GM18868 (cell line): ENCODE data around the gene ZNF33A.
"Not testable (repeated sequence)": the region's sequence is repeated elsewhere in the genome, so short reads cannot be mapped to it uniquely, and the experiment has no call there.

Experiments
- ATAC-seq: cut with Tn5 transposase; IDR thresholded peaks from one replicate; pipeline ENCODE4 v1.9.1; 2021; ENCODE audit warnings: mild to moderate bottlenecking, moderate library complexity; ENCODE audit not compliant: unreplicated experiment

ZNF33A gene

DNA sequence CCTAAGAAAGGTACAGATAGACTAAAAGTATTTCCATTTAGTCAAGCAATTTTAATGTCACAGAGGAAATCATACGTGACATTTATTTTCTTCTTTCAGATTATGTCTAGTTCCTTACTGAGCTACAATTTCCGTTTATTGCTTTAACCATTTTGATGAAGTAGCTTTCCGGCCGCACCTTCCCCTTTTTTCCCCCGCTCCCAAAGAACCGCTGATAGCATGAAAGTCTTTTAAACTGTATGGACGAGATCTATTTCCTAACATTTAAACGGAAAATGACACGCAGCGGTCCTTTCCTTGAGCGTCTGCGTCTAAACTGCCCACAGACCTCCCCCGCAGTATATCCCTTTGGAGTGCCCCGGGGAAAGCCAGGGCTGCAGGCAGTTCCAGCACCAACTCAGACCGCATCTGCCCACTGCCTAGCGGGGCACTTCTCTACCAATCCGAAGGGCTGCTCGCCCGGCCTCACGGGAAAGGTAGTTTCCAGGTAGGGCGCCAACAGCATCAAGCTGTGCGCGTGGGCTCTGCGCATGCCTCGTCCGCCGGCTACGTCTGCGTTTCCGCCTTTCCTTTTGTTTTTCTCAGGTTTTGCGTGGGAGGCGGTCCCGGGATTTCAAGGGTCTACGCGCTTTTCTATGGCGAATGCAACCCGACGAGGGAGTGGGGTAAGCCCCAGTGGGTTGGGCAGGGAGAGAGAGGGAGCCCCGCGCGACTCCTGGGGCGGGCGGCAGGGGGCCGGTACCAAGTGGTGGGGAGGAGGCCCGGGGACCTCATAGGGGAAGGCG lies at the start of gene ZNF33A:
ZNF33A (plus strand) TSS at position 557 of the 785 bp plus-strand sequence. CDS start 1,667 bp downstream, outside the sequence.
- peak; percentile 87 for ATAC-seq

DNA sequence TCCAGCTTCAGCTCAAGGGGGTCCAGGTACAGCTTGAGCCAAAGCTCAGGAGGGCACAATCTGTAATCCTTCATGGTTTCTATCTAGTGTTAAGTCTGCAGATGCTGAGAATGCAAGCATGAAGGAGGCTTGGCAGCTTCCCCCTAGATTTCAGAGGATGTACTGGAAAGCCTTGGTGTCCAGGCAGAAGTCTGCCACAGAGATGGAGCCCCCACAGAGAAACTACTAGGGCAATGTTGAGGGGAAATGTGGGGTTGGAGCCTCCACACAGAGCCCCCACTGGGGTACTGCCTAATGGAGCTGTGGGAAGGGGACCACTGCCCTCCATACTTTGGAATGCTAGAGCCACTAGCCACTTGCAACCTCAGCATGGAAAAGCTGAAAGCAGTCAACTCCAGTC lies 45.5 kb upstream of the ZNF33A start:
- ATAC-seq = no peak

DNA sequence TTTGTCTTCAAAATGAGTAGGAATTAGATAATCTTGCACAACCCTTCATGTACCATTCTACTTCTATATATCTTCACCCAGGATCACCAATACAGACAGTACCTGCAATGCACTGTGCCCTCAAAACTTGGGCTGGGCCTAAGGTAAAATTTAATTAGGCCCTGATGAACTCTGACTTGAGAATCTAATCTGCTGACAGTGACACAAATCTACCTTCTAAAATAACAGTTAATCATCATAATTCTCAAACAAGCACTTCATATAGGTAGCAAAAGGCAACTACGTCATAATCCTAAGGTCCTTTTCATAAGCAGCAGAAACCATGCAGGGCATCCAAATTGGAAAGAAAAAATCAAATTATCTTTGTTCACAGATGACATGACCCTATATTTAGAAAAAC lies 38.1 kb upstream of the ZNF33A start:
- no peak for ATAC-seq

DNA sequence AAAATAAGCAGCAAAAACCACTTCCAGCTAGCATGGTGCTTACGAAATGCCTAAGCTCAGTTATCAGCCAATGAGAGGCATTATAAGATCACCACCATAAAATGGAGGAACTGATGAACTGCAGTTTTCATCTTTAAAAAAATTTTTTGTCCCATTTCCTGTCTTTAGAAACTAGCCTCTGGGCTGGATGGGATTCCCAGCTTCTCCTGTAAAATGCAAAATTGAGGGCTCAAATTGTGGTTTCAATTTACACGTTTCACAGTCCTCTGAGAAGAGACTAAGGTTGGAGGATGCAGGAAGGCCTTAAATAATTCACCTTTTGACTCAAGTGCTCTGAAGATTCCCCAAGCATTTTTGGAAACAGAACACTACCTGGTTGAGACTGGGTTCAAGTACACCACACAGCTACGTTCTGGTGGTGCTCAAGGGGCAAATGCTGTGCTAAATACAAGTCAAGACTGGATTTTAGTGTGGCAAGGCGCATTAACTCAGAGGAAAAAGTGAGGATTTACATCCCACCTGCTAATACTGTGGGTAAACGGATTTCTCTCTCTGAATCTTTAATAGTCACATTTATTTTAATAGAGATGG lies 35.0 kb upstream of the ZNF33A start:
- ATAC-seq = no peak

DNA sequence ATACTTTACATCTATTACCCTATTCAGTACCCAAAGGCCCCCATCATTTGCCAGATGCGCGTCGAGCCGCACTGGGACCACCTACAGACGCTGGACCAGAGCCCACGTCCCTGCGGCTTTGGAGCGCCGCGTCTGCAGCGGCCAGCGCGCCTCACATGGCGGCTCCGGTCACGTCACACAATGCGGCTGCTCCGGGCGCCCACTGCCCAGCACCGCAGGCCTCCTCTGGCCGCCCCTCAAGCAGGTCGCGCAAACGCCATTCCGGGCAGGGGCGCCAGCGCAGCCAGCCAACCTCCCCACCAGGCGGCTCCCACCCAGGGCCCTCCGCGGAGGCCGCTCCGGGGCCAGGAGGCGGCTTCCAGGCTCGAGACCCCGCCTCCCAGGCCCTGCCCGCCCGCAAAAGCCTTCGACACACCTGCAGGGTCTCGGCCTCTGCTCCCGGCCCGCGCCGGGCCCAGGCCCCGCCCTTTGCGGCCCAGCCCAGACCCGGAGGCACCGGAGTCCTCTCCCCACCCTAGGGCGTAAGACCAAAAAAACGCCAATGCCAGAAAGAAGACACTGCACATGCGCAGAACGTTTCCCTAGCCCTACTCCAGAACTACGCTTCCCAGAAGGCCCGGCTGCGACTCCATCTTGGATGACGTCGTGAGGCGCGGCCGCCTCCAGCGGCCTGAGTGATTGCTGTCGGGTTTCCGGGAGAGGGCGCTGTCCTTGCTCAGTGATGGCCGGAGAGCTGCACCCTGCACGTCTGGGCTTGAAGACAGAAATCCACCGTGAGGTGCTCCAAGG lies 34.2 kb upstream of the ZNF33A start, which contains the start of gene ZNF25:
ZNF25 (minus strand) TSS at position 557 of the 789 bp plus-strand sequence. CDS start 4,925 bp downstream, outside the sequence.
- ATAC-seq = peak; percentile 91

DNA sequence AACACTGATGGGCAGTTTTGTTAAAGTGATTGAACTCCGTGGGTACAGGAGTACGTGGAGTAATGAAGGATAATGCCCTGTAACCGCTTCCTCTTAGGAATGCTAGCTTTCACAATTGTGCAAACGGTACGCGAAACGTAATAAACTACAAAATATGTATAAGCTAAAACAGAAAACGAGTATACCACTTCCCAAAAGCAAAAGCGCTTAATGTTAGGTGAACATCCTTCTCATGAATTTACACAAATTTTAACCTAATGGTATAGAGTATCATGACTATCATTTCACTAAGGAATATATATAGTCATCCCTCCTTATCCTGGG lies 33.6 kb upstream of the ZNF33A start:
- ATAC-seq = no peak

DNA sequence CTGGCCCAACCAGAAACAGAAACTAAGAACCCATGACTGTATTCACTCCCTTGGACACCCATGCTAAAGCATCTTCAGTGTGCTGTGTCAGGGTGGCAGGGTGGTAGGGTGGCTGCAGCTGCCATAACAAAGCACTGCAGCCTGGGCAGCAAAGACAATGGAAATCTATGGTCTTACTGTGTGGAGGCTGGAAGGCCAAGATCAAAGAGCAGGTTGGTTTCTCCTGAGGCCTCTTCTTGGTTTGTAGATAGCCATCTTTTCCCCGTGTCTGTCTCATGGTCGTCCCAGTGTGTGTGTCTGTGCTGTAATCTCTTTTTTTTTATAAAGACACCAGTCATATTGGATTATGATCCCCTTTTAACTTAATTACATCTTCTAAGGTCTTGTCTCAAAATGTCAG lies 18.8 kb upstream of the ZNF33A start:
- ATAC-seq = no peak

DNA sequence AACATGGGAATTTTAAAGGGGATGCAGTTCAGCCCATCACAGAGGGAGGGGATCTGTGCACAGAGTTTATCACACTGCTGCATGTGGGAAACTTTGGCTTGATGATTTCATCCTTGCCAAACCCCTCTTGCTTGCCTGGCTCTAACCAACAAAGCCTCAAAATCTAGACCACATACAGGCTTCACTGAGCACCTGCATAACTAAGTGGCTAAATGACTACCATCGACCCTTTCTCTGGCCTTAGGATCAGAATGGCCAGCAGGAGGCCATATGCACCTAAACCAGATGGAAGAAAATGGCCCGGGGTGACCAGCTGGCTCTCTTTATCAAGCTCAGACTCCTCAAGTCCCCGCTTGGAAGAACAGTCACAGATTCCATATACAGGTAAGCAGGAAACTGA lies 18.4 kb upstream of the ZNF33A start:
- ATAC-seq = no peak

DNA sequence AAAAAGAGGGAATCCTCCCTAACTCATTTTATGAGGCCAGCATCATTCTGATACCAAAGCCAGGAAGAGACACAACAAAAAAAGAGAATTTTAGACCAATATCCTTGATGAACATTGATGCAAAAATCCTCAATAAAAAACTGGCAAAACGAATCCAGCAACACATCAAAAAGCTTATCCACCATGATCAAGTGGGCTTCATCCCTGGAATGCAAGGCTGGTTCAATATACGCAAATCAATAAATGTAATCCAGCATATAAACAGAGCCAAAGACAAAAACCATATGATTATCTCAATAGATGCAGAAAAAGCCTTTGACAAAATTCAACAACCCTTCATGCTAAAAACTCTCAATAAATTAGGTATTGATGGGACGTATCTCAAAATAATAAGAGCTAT lies 11.6 kb upstream of the ZNF33A start:
- ATAC-seq = not testable (repeated sequence)

DNA sequence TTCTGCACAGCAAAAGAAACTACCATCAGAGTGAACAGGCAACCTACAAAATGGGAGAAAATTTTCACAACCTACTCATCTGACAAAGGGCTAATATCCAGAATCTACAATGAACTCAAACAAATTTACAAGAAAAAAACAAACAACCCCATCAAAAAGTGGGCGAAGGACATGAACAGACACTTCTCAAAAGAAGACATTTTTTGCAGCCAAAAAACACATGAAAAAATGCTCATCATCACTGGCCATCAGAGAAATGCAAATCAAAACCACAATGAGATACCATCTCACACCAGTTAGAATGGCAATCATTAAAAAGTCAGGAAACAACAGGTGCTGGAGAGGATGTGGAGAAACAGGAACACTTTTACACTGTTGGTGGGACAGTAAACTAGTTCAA lies 10.0 kb upstream of the ZNF33A start:
- not testable (repeated sequence) for ATAC-seq

DNA sequence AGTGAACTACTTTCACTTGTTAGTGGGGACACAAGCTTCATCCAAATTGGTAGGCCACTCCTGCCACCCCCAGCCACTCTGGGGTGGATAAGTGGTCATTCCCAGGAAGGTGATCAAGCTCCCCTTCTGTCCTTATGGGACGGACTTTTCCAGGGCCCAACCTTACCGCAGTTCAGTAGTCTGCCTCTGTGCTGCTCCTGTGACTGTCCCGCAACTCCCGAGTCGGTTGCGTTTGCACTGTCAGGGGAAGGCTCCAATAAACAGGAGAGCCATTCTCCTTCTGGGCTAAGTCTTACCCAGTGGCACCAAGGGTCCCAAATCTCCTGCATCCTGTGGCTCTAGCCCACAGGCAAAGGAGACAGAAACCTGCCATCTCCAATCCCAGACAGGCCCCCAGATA lies 7.4 kb upstream of the ZNF33A start:
- ATAC-seq = no peak

DNA sequence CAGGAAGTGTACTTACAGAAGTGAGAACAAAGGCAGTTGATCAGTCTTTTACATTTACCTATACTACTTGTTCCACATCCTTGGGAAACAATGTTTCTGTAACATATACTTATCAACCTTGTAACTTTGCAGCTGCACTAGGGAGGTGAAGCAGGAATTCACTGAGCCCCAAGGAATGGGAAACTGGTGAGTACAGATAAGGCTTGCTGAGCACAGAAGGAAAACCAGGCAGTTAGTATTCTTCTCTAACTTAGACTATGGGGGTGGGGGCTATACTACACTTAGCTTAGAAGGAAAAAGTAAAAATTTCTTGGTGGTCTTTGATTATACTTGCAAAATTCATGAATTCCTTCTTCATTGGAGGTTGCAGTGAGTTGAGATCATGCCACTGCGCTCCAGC lies 6.9 kb upstream of the ZNF33A start:
- ATAC-seq = no peak

DNA sequence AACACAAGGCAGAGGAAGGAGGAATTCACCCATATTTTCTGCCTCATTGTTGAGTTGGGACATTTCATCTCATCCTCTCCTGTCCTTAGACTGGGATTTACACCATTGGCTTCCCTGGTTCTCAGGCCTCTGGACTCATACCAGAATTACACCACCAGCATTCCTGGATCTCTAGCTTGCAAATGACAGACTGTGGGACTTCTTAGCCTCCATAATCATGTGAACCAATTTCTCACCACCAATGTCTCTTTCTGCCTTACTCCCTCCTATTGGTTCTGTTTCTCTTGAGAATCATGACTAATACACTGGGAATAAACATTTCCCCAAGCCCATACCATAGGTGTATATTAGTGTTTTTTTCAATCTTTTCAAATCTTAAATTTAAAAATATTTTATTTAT lies 2.9 kb upstream of the ZNF33A start:
- ATAC-seq = no peak

DNA sequence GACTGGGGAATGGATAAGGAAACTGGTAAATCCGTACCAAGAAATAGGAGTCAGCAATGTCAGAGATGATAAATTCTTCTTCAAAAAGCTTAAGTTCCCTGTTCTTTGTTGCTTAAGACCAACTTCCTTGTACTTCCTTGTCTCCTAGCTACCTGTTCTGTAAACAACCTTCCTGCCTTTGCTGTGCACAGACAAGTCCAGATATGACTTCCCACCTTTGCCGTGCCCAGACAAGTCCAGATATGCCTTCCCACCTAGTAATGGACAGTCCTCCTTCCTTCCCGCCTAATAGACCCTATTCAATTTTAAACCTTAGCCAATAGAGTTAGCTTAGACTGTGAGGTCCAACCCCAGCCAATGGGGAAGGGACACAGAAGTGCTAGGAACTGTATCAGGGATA lies 2.5 kb upstream of the ZNF33A start:
- no peak for ATAC-seq

DNA sequence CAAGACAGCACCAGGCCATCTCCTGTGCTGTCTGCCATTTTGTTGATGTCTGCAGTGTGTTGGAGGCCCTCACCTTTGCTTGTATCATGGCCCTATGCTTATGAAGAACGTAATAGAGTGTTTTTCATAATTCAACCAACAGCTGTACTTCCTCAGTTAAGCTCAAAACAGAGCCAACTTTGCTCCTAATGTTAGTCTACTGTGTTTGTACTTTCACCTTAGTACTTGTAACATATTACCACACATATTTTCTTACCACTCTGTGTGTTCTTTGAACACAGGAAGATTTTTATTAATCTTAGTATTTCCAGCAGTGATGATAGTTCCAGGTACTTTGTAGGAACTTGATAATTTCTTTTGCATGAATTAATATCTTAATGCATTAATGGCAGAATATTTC lies 5.9 kb downstream of the ZNF33A start:
- no peak for ATAC-seq

DNA sequence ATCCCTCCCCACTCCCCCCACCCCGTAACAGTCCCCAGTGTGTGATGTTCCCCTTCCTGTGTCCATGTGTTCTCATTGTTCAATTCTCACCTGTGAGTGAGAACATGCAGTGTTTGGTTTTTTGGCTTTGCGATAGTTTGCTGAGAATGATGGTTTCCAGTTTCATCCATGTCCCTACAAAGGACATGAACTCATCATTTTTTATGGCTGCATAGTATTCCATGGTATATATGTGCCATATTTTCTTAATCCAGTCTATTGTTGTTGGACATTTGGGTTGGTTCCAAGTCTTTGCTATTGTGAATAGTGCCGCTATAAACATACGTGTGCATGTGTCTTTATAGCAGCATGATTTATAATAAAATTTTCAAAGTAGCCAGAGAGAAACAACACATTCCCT lies 8.6 kb downstream of the ZNF33A start:
- not testable (repeated sequence) for ATAC-seq

DNA sequence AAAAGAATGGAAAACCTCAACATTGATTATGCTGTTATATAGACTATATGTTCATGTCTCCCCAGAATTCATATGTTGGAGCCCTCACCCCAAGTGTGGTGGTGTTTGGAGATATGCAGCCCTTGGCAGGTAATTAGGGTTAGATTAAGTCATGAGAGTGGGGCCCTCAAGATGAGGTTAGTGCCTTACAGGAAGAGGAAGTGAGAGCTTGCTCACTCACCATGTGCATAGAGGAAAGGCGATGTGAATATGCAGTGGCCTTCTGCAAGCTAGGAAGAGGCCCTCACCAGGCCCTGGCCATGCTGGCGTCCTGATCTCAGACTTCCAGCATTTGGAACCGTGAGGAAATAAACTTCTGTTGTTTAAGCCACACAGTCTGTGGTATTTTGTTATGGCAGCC lies 14.8 kb downstream of the ZNF33A start:
- peak; percentile 81 for ATAC-seq

DNA sequence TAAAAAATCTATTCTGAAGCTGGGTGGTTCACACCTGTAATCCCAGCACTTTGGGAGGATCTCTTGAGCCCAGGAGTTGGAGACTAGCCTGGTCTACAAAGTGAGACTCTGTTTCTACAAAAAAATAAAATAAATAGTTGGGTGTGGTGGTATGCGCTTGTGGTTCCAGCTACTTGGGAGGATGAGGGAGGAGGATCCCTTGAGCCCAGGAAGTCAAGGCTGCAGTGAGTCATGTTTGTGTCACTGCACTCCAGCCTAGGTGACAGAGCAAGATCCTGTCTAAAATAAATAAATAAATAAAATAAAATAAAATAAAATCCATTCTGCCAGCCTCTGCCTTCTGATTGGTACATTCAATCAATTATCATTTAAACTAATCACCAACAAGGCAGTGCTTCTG lies 17.5 kb downstream of the ZNF33A start:
- ATAC-seq = no peak

DNA sequence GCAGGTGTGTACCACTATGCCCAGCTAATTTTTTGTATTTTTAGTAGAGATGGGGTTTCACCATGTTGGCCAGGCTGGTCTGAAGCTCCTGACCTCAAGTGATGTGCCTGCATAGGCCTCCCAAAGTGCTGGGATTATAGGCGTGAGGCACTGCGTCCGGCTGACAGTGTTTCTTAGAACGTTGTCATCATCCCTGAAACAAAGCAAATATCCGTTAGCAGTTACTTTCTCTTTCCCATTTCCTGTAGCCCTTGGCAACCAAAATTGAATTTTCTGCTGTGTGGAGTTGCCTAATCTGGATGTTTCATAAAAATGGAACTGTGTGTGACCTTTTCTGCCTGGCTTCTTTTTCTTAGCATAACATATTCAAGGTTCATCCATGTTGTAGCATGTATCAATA lies 22.4 kb downstream of the ZNF33A start:
- no peak for ATAC-seq

DNA sequence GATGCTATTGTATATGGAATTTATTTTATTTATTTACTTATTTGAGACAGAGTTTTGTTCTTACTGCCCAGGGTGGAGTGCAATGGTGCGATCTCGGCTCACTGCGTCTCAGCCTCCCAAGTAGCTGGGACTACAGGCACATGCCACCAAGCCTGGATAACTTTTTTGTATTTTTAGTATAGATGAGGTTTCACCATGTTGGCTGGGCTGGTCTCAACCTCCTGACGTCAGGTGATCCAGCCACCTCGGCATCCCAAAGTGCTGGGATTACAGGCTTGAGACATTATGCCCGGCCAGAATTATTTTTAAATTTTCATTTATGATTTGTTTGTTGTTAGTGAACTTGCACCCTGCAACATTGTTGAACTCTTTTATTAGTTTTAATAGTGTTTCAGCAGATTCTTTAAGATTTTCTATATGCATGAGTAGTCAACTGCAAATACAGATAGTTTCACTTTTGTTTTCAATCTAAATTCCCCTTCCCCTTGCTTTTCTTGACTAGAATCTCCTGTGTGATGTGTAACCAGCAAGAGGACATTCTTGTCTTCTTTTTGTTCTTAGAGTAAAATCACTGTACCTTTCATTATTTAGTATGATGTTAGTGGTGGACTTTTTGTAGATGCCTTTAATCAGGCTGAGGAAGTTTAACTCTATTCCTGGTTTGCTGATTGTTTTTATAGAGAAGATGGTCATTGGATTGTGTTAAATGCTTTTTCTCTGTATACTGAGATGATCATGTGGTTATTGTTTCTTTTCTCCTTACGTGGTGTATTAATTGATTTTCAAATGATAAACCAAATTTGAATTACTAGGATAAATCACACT lies 27.8 kb downstream of the ZNF33A start:
- ATAC-seq = peak; percentile 95

DNA sequence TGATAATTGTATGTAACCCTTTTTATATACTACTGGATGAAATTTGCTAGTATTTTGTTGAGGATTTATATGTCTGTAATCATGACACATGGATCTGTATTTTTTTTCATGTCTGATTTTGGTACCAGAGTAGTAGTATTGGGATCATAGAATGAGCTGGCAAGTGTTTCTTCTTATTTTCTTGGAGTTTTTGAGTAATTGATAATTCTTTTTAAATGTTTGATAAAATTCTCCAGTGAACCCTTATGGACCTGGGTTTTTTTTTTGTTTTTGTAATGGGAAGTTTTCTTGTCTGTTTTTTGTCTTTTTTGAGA lies 28.4 kb downstream of the ZNF33A start:
- ATAC-seq = peak; percentile 20
